ENCODE measurements around the gene TRAPPC10. TPM values are rescaled to one million over a fixed set of nuclear protein-coding genes. Genes with fewer than 3 reads are reported as not detected.

Gene TRAPPC10
- total RNA-seq, 2 experiments from 2014 or later: 98.1 to 101 TPM

DNA sequence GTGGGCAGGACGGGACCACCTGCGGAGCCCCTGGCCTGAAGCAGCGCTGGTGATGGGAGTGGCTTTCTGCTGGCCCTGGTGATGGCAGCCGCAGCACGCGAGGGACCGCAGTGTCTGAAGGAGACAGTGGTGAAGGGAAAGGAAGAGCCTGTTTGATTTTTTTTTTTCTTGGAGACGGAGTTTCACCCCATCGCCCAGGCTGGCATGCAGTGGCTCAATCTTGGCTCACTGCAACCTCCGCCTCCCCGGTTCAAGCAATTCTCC lies 40.2 kb upstream of the TRAPPC10 start:
- Histone ChIP-seq H3K4me1 (ENCODE audit: insufficient read depth, low read length) (peaks cover 5% of the 10 kb centered on the region), H3K27ac (ENCODE audit: low read depth in 1 of 2, low read length in 2 of 2) (no peak overlapping the region), H3K4me3 (ENCODE audit: low read length) (no peak overlapping the region), H3K27me3 (ENCODE audit: control insufficient read depth in 1 of 2, insufficient read depth in 2 of 2, low read length in 2 of 2) (no peaks in the 10 kb centered on the region), H3K36me3 (ENCODE audit: insufficient read depth, low read length) (peaks cover 58% of the 10 kb centered on the region), H3K9me3 (ENCODE audit: control insufficient read depth in 1 of 2, insufficient read depth in 1 of 2, low read length in 2 of 2) (no peaks in the 10 kb centered on the region)
- TF ChIP-seq, protein P1, sequence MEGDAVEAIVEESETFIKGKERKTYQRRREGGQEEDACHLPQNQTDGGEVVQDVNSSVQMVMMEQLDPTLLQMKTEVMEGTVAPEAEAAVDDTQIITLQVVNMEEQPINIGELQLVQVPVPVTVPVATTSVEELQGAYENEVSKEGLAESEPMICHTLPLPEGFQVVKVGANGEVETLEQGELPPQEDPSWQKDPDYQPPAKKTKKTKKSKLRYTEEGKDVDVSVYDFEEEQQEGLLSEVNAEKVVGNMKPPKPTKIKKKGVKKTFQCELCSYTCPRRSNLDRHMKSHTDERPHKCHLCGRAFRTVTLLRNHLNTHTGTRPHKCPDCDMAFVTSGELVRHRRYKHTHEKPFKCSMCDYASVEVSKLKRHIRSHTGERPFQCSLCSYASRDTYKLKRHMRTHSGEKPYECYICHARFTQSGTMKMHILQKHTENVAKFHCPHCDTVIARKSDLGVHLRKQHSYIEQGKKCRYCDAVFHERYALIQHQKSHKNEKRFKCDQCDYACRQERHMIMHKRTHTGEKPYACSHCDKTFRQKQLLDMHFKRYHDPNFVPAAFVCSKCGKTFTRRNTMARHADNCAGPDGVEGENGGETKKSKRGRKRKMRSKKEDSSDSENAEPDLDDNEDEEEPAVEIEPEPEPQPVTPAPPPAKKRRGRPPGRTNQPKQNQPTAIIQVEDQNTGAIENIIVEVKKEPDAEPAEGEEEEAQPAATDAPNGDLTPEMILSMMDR (IDR thresholded peaks at IDR 0.05): no peak
- ChIA-PET CTCF (no interaction called here), POLR2A (no interaction called here)
- no peak for ATAC-seq (ENCODE audit: poor library complexity)
- Mint-ChIP-seq H3K27ac (no peak overlapping the region), H3K4me1 (ENCODE audit: low read depth) (peaks cover 10% of the 10 kb centered on the region), H3K9me3 (no peaks in the 10 kb centered on the region), H3K27me3 (no peaks in the 10 kb centered on the region), H3K4me3 (no peak overlapping the region), H3K36me3 (ENCODE audit: low read depth) (peaks cover 53% of the 10 kb centered on the region)
- no peak for DNase-seq
- intact Hi-C loops (cut with DNase I, micrococcal nuclease): no loop called here

DNA sequence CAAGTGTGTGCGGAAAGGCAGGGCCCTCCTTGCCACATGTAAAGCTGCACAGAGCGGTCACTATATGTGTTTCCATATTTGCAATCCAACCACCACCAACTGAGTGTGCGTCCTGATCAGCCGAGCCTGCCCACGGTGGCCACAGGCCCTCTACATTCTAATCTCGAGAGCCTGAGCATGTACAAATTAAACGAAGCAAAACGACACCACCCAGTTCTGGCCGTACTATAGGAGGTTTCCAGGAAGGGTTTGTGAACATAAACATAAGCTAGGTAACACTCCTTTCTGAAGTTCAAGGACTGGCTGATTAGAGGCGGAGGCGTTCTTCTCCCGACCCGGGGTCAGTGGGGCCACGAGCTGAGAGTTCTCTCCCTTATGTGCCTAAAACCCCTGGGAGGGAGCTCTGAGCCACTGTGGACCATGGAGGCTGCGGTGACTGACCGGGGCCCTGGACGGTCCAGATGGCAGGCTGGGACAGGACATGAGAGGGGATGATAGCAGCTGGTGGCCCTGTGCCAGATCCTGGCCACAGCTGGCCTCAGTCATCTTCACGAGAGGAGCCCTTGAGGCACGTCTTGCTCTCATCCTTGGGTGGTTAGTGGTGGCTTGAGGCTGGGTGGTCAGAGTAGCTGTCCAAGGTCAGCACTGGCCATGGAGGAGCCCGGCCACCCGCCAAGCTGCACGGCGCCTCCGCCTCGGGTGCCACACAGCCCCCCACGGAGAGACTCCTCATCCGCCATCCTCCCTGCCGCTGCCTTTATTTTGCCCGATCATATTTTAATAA lies 39.1 kb upstream of the TRAPPC10 start:
- H3K4me3 ChIP-seq (ENCODE audit: low read length): no peak overlapping the region
- TF ChIP-seq, protein P1 (IDR thresholded peaks at IDR 0.05): no peak
- Mint-ChIP-seq H3K4me3 (no peak overlapping the region), H3K9me3 (no peaks in the 10 kb centered on the region), H3K4me1 (ENCODE audit: low read depth) (peaks cover 10% of the 10 kb centered on the region), H3K36me3 (ENCODE audit: low read depth) (peaks cover 50% of the 10 kb centered on the region), H3K27ac (no peak overlapping the region), H3K27me3 (no peaks in the 10 kb centered on the region)
- ATAC-seq (ENCODE audit: poor library complexity): no peak
- CTCF ChIA-PET: no interaction called here
- intact Hi-C loops (cut with DNase I, micrococcal nuclease): no loop called here
- POLR2A ChIA-PET: interaction anchor here (0.6 kb wide), 1 partner anchor 26 kb away, joined by 5 read pairs; no protein-coding TSS in a partner anchor
- H3K36me3 ChIP-seq (ENCODE audit: insufficient read depth, low read length): peaks cover 53% of the 10 kb centered on the region
- no peaks in the 10 kb centered on the region for H3K9me3 ChIP-seq (ENCODE audit: control insufficient read depth in 1 of 2, insufficient read depth in 1 of 2, low read length in 2 of 2)
- no peak for DNase-seq
- H3K27ac ChIP-seq (ENCODE audit: low read depth in 1 of 2, low read length in 2 of 2): no peak overlapping the region
- H3K4me1 ChIP-seq (ENCODE audit: insufficient read depth, low read length): peaks cover 5% of the 10 kb centered on the region
- no peaks in the 10 kb centered on the region for H3K27me3 ChIP-seq (ENCODE audit: control insufficient read depth in 1 of 2, insufficient read depth in 2 of 2, low read length in 2 of 2)

DNA sequence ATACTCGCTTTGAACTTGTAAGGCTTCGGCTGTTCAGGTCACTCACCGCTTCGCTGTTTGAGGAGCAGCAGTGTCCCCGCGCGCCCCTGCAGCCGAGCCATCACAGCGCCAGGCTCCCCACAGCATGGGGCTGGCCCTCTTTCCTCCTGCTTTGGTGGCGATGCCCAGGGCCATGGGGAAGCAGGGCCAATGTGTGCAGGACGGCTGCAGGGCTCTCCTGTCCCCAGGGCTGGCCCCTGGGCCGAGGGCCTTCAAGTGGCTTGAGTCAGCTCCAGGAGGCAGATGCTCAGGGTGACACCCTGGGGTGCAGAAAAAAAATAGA lies 38.5 kb upstream of the TRAPPC10 start:
- Mint-ChIP-seq H3K27me3 (no peaks in the 10 kb centered on the region), H3K4me1 (ENCODE audit: low read depth) (peaks cover 10% of the 10 kb centered on the region), H3K4me3 (no peak overlapping the region), H3K27ac (no peak overlapping the region), H3K9me3 (no peaks in the 10 kb centered on the region), H3K36me3 (ENCODE audit: low read depth) (peaks cover 55% of the 10 kb centered on the region)
- intact Hi-C loops (cut with DNase I, micrococcal nuclease): no loop called here
- H3K9me3 ChIP-seq (ENCODE audit: control insufficient read depth in 1 of 2, insufficient read depth in 1 of 2, low read length in 2 of 2): no peaks in the 10 kb centered on the region
- no peak overlapping the region for H3K4me3 ChIP-seq (ENCODE audit: low read length)
- ChIA-PET CTCF (no interaction called here), POLR2A (no interaction called here)
- DNase-seq: no peak
- no peak overlapping the region for H3K27ac ChIP-seq (ENCODE audit: low read depth in 1 of 2, low read length in 2 of 2)
- H3K4me1 ChIP-seq (ENCODE audit: insufficient read depth, low read length): peaks cover 5% of the 10 kb centered on the region
- peaks cover 50% of the 10 kb centered on the region for H3K36me3 ChIP-seq (ENCODE audit: insufficient read depth, low read length)
- TF ChIP-seq, protein P1 (IDR thresholded peaks at IDR 0.05): no peak
- ATAC-seq (ENCODE audit: poor library complexity): no peak
- no peaks in the 10 kb centered on the region for H3K27me3 ChIP-seq (ENCODE audit: control insufficient read depth in 1 of 2, insufficient read depth in 2 of 2, low read length in 2 of 2)
